Dendritic cell treated with granulocyte-macrophage colony-stimulating factor and Interleukin-4, amounts not matched to agents 40 ng/mL and 50 ng/mL, for 4 days (primary cell): ENCODE results near the gene FBN1.

Source experiments
- H3K27ac Mint-ChIP-seq: one replicate; pipeline ENCODE4 v1.8.0; 2022; ENCODE audit warnings: mild to moderate bottlenecking, mixed read lengths
- H3K27me3 Mint-ChIP-seq: one replicate; pipeline ENCODE4 v1.8.0; 2022; ENCODE audit warnings: mild to moderate bottlenecking, mixed read lengths
- H3K36me3 Mint-ChIP-seq: one replicate; pipeline ENCODE4 v1.8.0; 2022; ENCODE audit warnings: low read depth, mixed read lengths
- H3K4me1 Mint-ChIP-seq: one replicate; pipeline ENCODE4 v1.8.0; 2022; ENCODE audit warnings: low read depth, mixed read lengths
- H3K4me3 Mint-ChIP-seq: one replicate; pipeline ENCODE4 v1.8.0; 2022; ENCODE audit warnings: mild to moderate bottlenecking, moderate library complexity, mixed read lengths
- H3K9me3 Mint-ChIP-seq: one replicate; pipeline ENCODE4 v1.8.0; 2022; ENCODE audit warnings: mixed read lengths
- intact Hi-C: fragments of 100-400 bp; cut with micrococcal nuclease; formaldehyde crosslinking; loops from one replicate; pipeline ENCODE4 v1.15.0; 2022

Gene FBN1

GRCh38 chr15:48556159-48556897 is 89.2 kb downstream of the FBN1 start:
- no peak overlapping the region for H3K27ac Mint-ChIP-seq
- H3K9me3 Mint-ChIP-seq = no peaks in the 10 kb centered on the region
- no peaks in the 10 kb centered on the region for H3K27me3 Mint-ChIP-seq
- H3K4me1 Mint-ChIP-seq = no peaks in the 10 kb centered on the region
- H3K36me3 Mint-ChIP-seq = no peaks in the 10 kb centered on the region
- intact Hi-C loops = no loop called here
- no peak overlapping the region for H3K4me3 Mint-ChIP-seq

DNA sequence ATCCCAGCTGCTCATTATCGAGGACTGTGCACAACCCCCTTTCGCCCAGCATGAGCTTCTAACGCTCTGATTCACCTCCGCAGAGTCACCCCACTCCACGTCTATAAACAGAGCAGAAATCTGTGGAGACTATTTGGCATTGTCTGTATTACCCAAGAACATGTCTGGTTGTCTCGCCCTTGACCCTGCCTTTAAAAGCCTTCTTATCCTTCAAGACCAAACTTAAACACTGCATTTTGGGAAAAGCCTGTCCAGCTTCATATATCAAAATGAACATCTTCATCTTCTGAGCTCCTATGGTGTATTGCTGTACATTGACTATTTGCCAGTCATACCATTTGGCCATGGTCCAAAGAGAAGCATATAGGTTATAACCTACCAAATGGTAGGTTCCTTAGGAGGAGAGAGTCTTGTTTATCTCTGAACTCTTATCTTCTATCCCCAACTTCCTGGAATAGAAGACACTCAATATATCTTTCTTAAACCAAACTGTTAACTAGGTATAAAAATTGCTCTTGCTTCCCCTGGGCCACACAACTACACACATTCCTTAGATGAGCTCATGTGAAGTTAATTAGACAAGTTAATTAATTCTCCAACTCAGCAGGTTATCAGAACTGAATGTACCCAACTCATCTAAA is 90.1 kb downstream of the FBN1 start:
- intact Hi-C loops = no loop called here
- H3K4me1 Mint-ChIP-seq = no peaks in the 10 kb centered on the region
- no peaks in the 10 kb centered on the region for H3K36me3 Mint-ChIP-seq
- no peak overlapping the region for H3K4me3 Mint-ChIP-seq
- H3K9me3 Mint-ChIP-seq = no peaks in the 10 kb centered on the region
- no peaks in the 10 kb centered on the region for H3K27me3 Mint-ChIP-seq
- no peak overlapping the region for H3K27ac Mint-ChIP-seq

- Mint-ChIP-seq H3K36me3 (no peaks in the 10 kb centered on the region), H3K27ac (no peak overlapping the region), H3K4me3 (no peak overlapping the region), H3K4me1 (no peaks in the 10 kb centered on the region), H3K9me3 (no peaks in the 10 kb centered on the region), H3K27me3 (no peaks in the 10 kb centered on the region)
- intact Hi-C loops = no loop called here
These were observed 91.4 kb downstream of the FBN1 start for GRCh38 chr15:48554112-48554511.

- no peaks in the 10 kb centered on the region for H3K36me3 Mint-ChIP-seq
- H3K27ac Mint-ChIP-seq = no peak overlapping the region
- H3K27me3 Mint-ChIP-seq = no peaks in the 10 kb centered on the region
- intact Hi-C loops = no loop called here
- H3K4me1 Mint-ChIP-seq = no peaks in the 10 kb centered on the region
- no peak overlapping the region for H3K4me3 Mint-ChIP-seq
- H3K9me3 Mint-ChIP-seq = no peaks in the 10 kb centered on the region
These were observed 92.0 kb downstream of the FBN1 start for GRCh38 chr15:48553559-48553958.

GRCh38 chr15:48550822-48551525 is 94.5 kb downstream of the FBN1 start:
- intact Hi-C loops = no loop called here
- H3K27me3 Mint-ChIP-seq = no peaks in the 10 kb centered on the region
- no peak overlapping the region for H3K4me3 Mint-ChIP-seq
- no peaks in the 10 kb centered on the region for H3K36me3 Mint-ChIP-seq
- no peaks in the 10 kb centered on the region for H3K4me1 Mint-ChIP-seq
- no peak overlapping the region for H3K27ac Mint-ChIP-seq
- no peaks in the 10 kb centered on the region for H3K9me3 Mint-ChIP-seq

DNA sequence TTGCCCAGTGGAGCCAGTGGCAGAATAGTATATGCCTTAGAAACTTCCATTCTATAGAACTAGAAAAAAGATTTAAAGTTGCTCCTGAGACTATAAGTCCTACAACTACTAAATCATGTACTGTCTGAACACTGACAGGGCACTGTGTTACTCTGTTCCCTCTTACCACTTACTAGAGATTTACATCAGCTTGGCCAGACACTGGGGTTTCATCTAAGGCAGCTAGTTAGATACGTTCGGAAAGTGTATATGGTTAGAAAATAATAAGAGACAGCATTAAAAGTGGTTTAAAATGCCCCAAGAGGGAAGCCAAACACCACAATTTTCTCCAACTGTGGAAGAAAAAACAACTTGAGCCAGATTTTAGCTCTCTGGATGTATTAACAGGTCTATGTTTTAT is 97.1 kb downstream of the FBN1 start:
- H3K27ac Mint-ChIP-seq = no peak overlapping the region
- no peak overlapping the region for H3K4me3 Mint-ChIP-seq

GRCh38 chr15:48547286-48547685 is 98.2 kb downstream of the FBN1 start:
- Mint-ChIP-seq H3K4me3 (no peak overlapping the region), H3K36me3 (no peaks in the 10 kb centered on the region), H3K27ac (no peak overlapping the region), H3K27me3 (no peaks in the 10 kb centered on the region), H3K9me3 (no peaks in the 10 kb centered on the region), H3K4me1 (no peaks in the 10 kb centered on the region)
- intact Hi-C loops = no loop called here

More for the DNA sequence above, 97.1 kb downstream of the FBN1 start:
- H3K9me3 Mint-ChIP-seq = no peaks in the 10 kb centered on the region
- H3K27me3 Mint-ChIP-seq = no peaks in the 10 kb centered on the region
- no peaks in the 10 kb centered on the region for H3K4me1 Mint-ChIP-seq
- H3K36me3 Mint-ChIP-seq = no peaks in the 10 kb centered on the region
- intact Hi-C loops = no loop called here

GRCh38 chr15:48546296-48546695 is 99.2 kb downstream of the FBN1 start:
- H3K4me1 Mint-ChIP-seq = no peaks in the 10 kb centered on the region
- no peak overlapping the region for H3K27ac Mint-ChIP-seq
- intact Hi-C loops = no loop called here
- no peaks in the 10 kb centered on the region for H3K36me3 Mint-ChIP-seq
- no peaks in the 10 kb centered on the region for H3K27me3 Mint-ChIP-seq
- no peak overlapping the region for H3K4me3 Mint-ChIP-seq
- H3K9me3 Mint-ChIP-seq = no peaks in the 10 kb centered on the region

- Mint-ChIP-seq H3K4me3 (no peak overlapping the region), H3K9me3 (no peaks in the 10 kb centered on the region), H3K36me3 (no peaks in the 10 kb centered on the region), H3K4me1 (no peaks in the 10 kb centered on the region), H3K27ac (no peak overlapping the region), H3K27me3 (no peaks in the 10 kb centered on the region)
- intact Hi-C loops = no loop called here
These were observed 100.7 kb downstream of the FBN1 start for GRCh38 chr15:48544778-48545177.

GRCh38 chr15:48541341-48542278 is 103.9 kb downstream of the FBN1 start:
- Mint-ChIP-seq H3K27me3 (no peaks in the 10 kb centered on the region), H3K36me3 (no peaks in the 10 kb centered on the region), H3K4me1 (no peaks in the 10 kb centered on the region), H3K27ac (no peak overlapping the region), H3K9me3 (no peaks in the 10 kb centered on the region), H3K4me3 (no peak overlapping the region)
- intact Hi-C loops = no loop called here

DNA sequence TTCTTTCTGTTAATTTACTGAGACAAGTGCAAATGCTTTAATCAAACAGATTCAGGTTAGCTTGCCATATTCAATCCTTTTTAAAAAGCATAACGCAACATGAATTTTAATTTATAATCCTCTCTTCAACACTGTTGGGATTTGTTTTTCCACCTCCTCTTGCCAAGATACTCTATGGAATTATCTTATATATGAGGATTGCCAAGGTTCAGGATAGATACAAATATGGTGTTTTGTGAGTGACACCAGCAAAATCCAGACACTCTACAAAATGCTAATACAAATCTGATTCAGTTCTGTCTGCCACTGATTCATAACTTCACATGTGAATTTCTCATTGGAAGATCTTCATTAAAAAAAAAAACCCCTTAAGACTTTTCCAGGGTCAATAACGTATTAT is 104.8 kb downstream of the FBN1 start:
- H3K36me3 Mint-ChIP-seq = no peaks in the 10 kb centered on the region
- intact Hi-C loops = no loop called here
- H3K27ac Mint-ChIP-seq = no peak overlapping the region
- H3K27me3 Mint-ChIP-seq = no peaks in the 10 kb centered on the region
- no peaks in the 10 kb centered on the region for H3K4me1 Mint-ChIP-seq
- H3K4me3 Mint-ChIP-seq = no peak overlapping the region
- no peaks in the 10 kb centered on the region for H3K9me3 Mint-ChIP-seq

- H3K27ac Mint-ChIP-seq = no peak overlapping the region
These were observed 106.6 kb downstream of the FBN1 start for GRCh38 chr15:48538941-48539340.

GRCh38 chr15:48537271-48538113 is 108.0 kb downstream of the FBN1 start:
- H3K9me3 Mint-ChIP-seq = no peaks in the 10 kb centered on the region
- H3K4me3 Mint-ChIP-seq = no peak overlapping the region
- no peaks in the 10 kb centered on the region for H3K27me3 Mint-ChIP-seq
- H3K4me1 Mint-ChIP-seq = no peaks in the 10 kb centered on the region
- intact Hi-C loops = no loop called here
- H3K36me3 Mint-ChIP-seq = no peaks in the 10 kb centered on the region
- no peak overlapping the region for H3K27ac Mint-ChIP-seq

More at GRCh38 chr15:48538941-48539340, 106.6 kb downstream of the FBN1 start:
- H3K4me1 Mint-ChIP-seq = no peaks in the 10 kb centered on the region
- H3K4me3 Mint-ChIP-seq = no peak overlapping the region
- intact Hi-C loops = no loop called here
- H3K9me3 Mint-ChIP-seq = no peaks in the 10 kb centered on the region
- no peaks in the 10 kb centered on the region for H3K27me3 Mint-ChIP-seq
- no peaks in the 10 kb centered on the region for H3K36me3 Mint-ChIP-seq
